ENCODE data around the gene ADGRL3.
A peak's percentile ranks its signal among the peaks of the same experiment; 100 is the strongest.

Gene ADGRL3

GRCh38 chr4:61200187-61200915, at the start of gene ADGRL3:
Gene ADGRL3 (plus strand): TSS chr4:61200326.
- no peak for DNase-seq (ENCODE audit: low read depth)
- H3K4me3 ChIP-seq (ENCODE audit: low read depth, low read length) = peak within 1 kb of the TSS; percentile 76
- in situ Hi-C loops (cut with HindIII; ENCODE audit: low sequenced_read_pairs) = no loop called here
- no peak for TF ChIP-seq CTCF (IDR thresholded peaks at IDR 0.05; ENCODE audit: low read depth, low read length, missing control alignments)

- no peak for TF ChIP-seq CTCF (IDR thresholded peaks at IDR 0.05; ENCODE audit: low read depth, low read length, missing control alignments)
- no peak for DNase-seq (ENCODE audit: low read depth)
- H3K4me3 ChIP-seq (ENCODE audit: low read depth, low read length) = no peak overlapping the region
- in situ Hi-C loops (cut with HindIII; ENCODE audit: low sequenced_read_pairs) = no loop called here
Measured at GRCh38 chr4:61152433-61152832, 47.7 kb upstream of the ADGRL3 start.

- no peak overlapping the region for H3K4me3 ChIP-seq (ENCODE audit: low read depth, low read length)
- DNase-seq (ENCODE audit: low read depth) = no peak
- in situ Hi-C loops (cut with HindIII; ENCODE audit: low sequenced_read_pairs) = no loop called here
- TF ChIP-seq CTCF (IDR thresholded peaks at IDR 0.05; ENCODE audit: low read depth, low read length, missing control alignments) = no peak
Measured at GRCh38 chr4:61160478-61160877, 39.6 kb upstream of the ADGRL3 start.

GRCh38 chr4:61162116-61162515, 38.0 kb upstream of the ADGRL3 start:
- in situ Hi-C loops (cut with HindIII; ENCODE audit: low sequenced_read_pairs) = no loop called here

GRCh38 chr4:61173799-61174198, 26.3 kb upstream of the ADGRL3 start:
- DNase-seq (ENCODE audit: low read depth) = no peak
- no peak for TF ChIP-seq CTCF (IDR thresholded peaks at IDR 0.05; ENCODE audit: low read depth, low read length, missing control alignments)
- in situ Hi-C loops (cut with HindIII; ENCODE audit: low sequenced_read_pairs) = no loop called here
- no peak overlapping the region for H3K4me3 ChIP-seq (ENCODE audit: low read depth, low read length)

More at GRCh38 chr4:61162116-61162515, 38.0 kb upstream of the ADGRL3 start:
- no peak for TF ChIP-seq CTCF (IDR thresholded peaks at IDR 0.05; ENCODE audit: low read depth, low read length, missing control alignments)
- H3K4me3 ChIP-seq (ENCODE audit: low read depth, low read length) = no peak overlapping the region
- DNase-seq (ENCODE audit: low read depth) = no peak

GRCh38 chr4:61175495-61175894, 24.6 kb upstream of the ADGRL3 start:
- TF ChIP-seq CTCF (IDR thresholded peaks at IDR 0.05; ENCODE audit: low read depth, low read length, missing control alignments) = no peak
- in situ Hi-C loops (cut with HindIII; ENCODE audit: low sequenced_read_pairs) = no loop called here

More at GRCh38 chr4:61175495-61175894, 24.6 kb upstream of the ADGRL3 start:
- H3K4me3 ChIP-seq (ENCODE audit: low read depth, low read length) = no peak overlapping the region
- no peak for DNase-seq (ENCODE audit: low read depth)
